Mesangial cell (primary cell): ENCODE data around the gene SLC25A5. TPM values are rescaled to one million over a fixed set of nuclear protein-coding genes. Genes with fewer than 3 reads are reported as not detected.

Experiments used
- total RNA-seq: library from RNA; depleted of rRNA; stranded (reverse); fragments of >200 nt; gene quantifications from 2 replicates; pipeline ENCODE4 v1.2.3, GENCODE V29; 2015

The SLC25A5 gene
- 331 and 483 TPM in 2 replicates for total RNA-seq

DNA sequence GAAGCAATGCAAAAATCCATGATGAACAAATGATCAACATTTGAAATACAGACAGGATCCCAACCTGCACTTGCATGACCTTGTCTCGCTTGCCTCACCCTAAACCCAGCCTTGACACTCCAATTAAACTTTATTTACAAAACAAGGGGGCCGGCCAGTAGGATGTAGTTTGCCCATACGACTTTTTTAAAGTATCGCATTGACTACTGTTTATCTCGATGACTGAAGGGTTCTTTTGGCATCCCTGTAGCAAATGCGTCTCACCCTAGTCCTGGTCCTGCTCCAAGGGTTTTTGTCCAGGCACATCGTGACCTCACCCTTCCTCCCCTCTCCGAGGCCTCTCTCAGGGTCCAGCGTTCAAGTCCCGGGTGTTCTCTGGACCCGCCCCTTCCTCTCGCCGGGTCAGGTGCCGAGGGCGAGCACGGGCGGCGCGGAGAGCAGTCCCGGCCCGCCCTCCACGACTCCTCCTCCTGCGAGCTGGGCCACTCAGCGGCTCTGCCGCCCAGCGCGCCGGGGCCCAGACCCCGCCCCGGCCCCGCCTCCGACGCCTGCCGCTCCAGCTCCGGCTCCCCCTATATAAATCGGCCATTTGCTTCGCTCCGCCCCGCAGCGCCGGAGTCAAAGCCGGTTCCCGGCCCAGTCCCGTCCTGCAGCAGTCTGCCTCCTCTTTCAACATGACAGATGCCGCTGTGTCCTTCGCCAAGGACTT, at the start of gene SLC25A5:
SLC25A5 (plus strand) TSS at position 603 of the 709 bp plus-strand sequence; CDS start at position 675, 72 bp downstream.

Other genes with a start within 250 kb of the SLC25A5 start
- gene PGRMC1, start 232.2 kb upstream of the SLC25A5 start, total RNA-seq, result 122 and 158 TPM in 2 replicates
- 12.5 and 14.8 TPM in 2 replicates for gene SLC25A43, start 69.1 kb upstream of the SLC25A5 start, total RNA-seq
- 18.1 and 20.4 TPM in 2 replicates for gene STEEP1, start 97.0 kb downstream of the SLC25A5 start, total RNA-seq
- 28.0 and 39.4 TPM in 2 replicates for gene UBE2A, start 106.1 kb downstream of the SLC25A5 start, total RNA-seq
- gene NKRF, start 138.0 kb downstream of the SLC25A5 start, total RNA-seq, result 4.8 and 5.7 TPM in 2 replicates
- 28.7 and 45.1 TPM in 2 replicates for gene SEPTIN6, start 224.7 kb downstream of the SLC25A5 start, total RNA-seq